A549 (cell line): Measurements from ENCODE around the gene TMEM272. TPM values are rescaled to one million over a fixed set of nuclear protein-coding genes. Genes with fewer than 3 reads are reported as not detected.

Experiments
- ATAC-seq, 2 experiments: fragments of 200-7000 bp in 1 of 2; fragments of >200 bp in 1 of 2; cut with Nextera tagmentation in 1 of 2; cut with Tn5 transposase in 1 of 2; 3 replicates each; pipeline versions ENCODE4 v1.8.0 to v1.9.1; 2018 to 2020; ENCODE audit warnings: mild to moderate bottlenecking in 1 of 2, moderate library complexity in 1 of 2
- CTCF ChIA-PET: fragments of 300-600 bp; sonication (Branson Sonifier 250); formaldehyde crosslinking; extraction: SDS; loops from one replicate; lab custom pipeline; 2021; ENCODE audit warnings: antibody characterized with exemption, inconsistent platforms; lab: Yijun Ruan, JAX
- POLR2A ChIA-PET: fragments of 350-600 bp; formaldehyde crosslinking; extraction: SDS; loops from one replicate; lab custom pipeline; 2021; ENCODE audit warnings: antibody characterized with exemption, inconsistent platforms; lab: Yijun Ruan, JAX
- DNase-seq, 2 experiments: peaks; one replicate each; pipeline versions ENCODE4 v3.0.0 to v3.0.0-alpha.2; 2011 to 2016; ENCODE audit warnings: low read depth in 1 of 2, low spot score in 1 of 2
- FAIRE-seq: peaks from 2 replicates; lab custom pipeline; 2011; peaks lifted over from hg19 to GRCh38; lab: Jason Lieb, UNC
- H3K27ac ChIP-seq, 2 experiments: fragments of >200 bp; sonication (Bioruptor Twin); formaldehyde crosslinking; 3 replicates each; pipeline ENCODE4 v1.5.1; 2016 to 2017
- H3K4me1 ChIP-seq: fragments of >200 bp; sonication (Bioruptor Twin); formaldehyde crosslinking; 3 replicates; pipeline ENCODE4 v1.6.1; 2016
- H3K4me2 ChIP-seq: fragments of >200 bp; sonication (Bioruptor Twin); formaldehyde crosslinking; 3 replicates; pipeline ENCODE4 v1.6.1; 2016
- H3K4me3 ChIP-seq: fragments of >200 bp; sonication (Bioruptor Twin); formaldehyde crosslinking; 3 replicates; pipeline ENCODE4 v1.5.1; 2016
- H3K9me3 ChIP-seq: fragments of >200 bp; sonication (Bioruptor Twin); formaldehyde crosslinking; 3 replicates; pipeline ENCODE4 v1.6.1; 2016
- BCL3 ChIP-seq: fragments of >200 bp; sonication (Bioruptor Twin); formaldehyde crosslinking; IDR thresholded peaks from 3 replicates; pipeline ENCODE4 v1.6.1; 2016
- CEBPB ChIP-seq, 2 experiments: fragments of >200 bp in 1 of 2; sonication (Bioruptor Twin) in 1 of 2; formaldehyde crosslinking in 1 of 2; IDR thresholded peaks; 2 replicates each; pipeline ENCODE4 v1.6.1; 2012 to 2016
- CTCF ChIP-seq: fragments of >200 bp; sonication (Bioruptor Twin); formaldehyde crosslinking; IDR thresholded peaks from 3 replicates; pipeline ENCODE4 v1.5.1; 2016
- GATA3 ChIP-seq: IDR thresholded peaks from 2 replicates; pipeline ENCODE4 v1.6.1; 2012; ENCODE audit warnings: borderline replicate concordance
- HOXA7 ChIP-seq: fragments of 250-450 bp; sonication (Bioruptor Pico); IDR thresholded peaks from 2 replicates; pipeline ENCODE4 v1.5.0; 2020; ENCODE audit warnings: mild to moderate bottlenecking, moderate library complexity
- JUN ChIP-seq, 2 experiments: fragments of >200 bp; sonication (Bioruptor Twin); formaldehyde crosslinking; IDR thresholded peaks; 2 replicates in 1 of 2; 3 replicates in 1 of 2; pipeline ENCODE4 v1.6.1; 2016 to 2017
- MAX ChIP-seq: IDR thresholded peaks from 2 replicates; pipeline ENCODE4 v1.6.1; 2012
- PHF8 ChIP-seq: fragments of 200-600 bp; sonication (generic); IDR thresholded peaks from 2 replicates; pipeline ENCODE4 v1.6.1; 2016; ENCODE audit warnings: low read depth, mild to moderate bottlenecking, antibody characterized with exemption, moderate library complexity, borderline replicate concordance
- POLR2A ChIP-seq: IDR thresholded peaks from 2 replicates; pipeline ENCODE4 v1.6.1; 2012; ENCODE audit warnings: mild to moderate bottlenecking, low read length
- RFX5 ChIP-seq: fragments of 450-650 bp; IDR thresholded peaks from 2 replicates; pipeline ENCODE4 v1.7.1; 2014; ENCODE audit warnings: antibody characterized with exemption, mild to moderate bottlenecking, moderate library complexity
- SREBF2 ChIP-seq: fragments of 450-650 bp; IDR thresholded peaks from 2 replicates; pipeline ENCODE4 v1.6.1; 2014; ENCODE audit warnings: mild to moderate bottlenecking, moderate library complexity
- TP53 ChIP-seq: fragments of 250-450 bp; sonication (Bioruptor Pico); IDR thresholded peaks from 2 replicates; pipeline ENCODE4 v1.5.0; 2021; ENCODE audit warnings: mild to moderate bottlenecking, moderate library complexity
- ZNF302 ChIP-seq: fragments of 250-450 bp; sonication (Bioruptor Pico); IDR thresholded peaks from 2 replicates; pipeline ENCODE4 v1.9.0; 2021; ENCODE audit warnings: inconsistent platforms, mild to moderate bottlenecking, moderate library complexity
- WGBS: methylation state at CpG from one replicate; pipeline ENCODE4 v1.1.6; 2017; ENCODE audit errors: missing lambda C conversion rate; 5-methylcytosine and 5-hydroxymethylcytosine counted together
- polyA plus RNA-seq, 4 experiments: library from polyadenylated mRNA; depleted of rRNA in 3 of 4; stranded (reverse); fragments of >200 nt; fragmentation: RNase III in 1 of 4; extraction: RNeasy Plus Mini Kit Qiagen cat#74134 plus additional on column Dnase treatment in 1 of 4; gene quantifications; 2 replicates in 3 of 4; 3 replicates in 1 of 4; pipeline ENCODE4 v1.2.3, GENCODE V29; 2011 to 2017
- TF ChIP-seq, protein P1 (sequence below): IDR thresholded peaks from 2 replicates; pipeline ENCODE4 v1.6.1; 2012; ENCODE audit warnings: low read depth, borderline replicate concordance
- TF ChIP-seq, protein P2 (sequence below): fragments of 250-450 bp; sonication (Bioruptor Pico); IDR thresholded peaks from 2 replicates; pipeline ENCODE4 v1.5.0; 2021; ENCODE audit warnings: mild to moderate bottlenecking, moderate library complexity, borderline replicate concordance
- TF ChIP-seq, protein P3 (sequence below): fragments of 250-450 bp; sonication (Bioruptor Pico); IDR thresholded peaks from 2 replicates; pipeline ENCODE4 v1.5.0; 2020; ENCODE audit warnings: low read depth, mild to moderate bottlenecking, moderate library complexity

The TMEM272 gene
- polyA plus RNA-seq, 2 of the 4 experiments (the other 2 are of a cell fraction): not detected

DNA sequence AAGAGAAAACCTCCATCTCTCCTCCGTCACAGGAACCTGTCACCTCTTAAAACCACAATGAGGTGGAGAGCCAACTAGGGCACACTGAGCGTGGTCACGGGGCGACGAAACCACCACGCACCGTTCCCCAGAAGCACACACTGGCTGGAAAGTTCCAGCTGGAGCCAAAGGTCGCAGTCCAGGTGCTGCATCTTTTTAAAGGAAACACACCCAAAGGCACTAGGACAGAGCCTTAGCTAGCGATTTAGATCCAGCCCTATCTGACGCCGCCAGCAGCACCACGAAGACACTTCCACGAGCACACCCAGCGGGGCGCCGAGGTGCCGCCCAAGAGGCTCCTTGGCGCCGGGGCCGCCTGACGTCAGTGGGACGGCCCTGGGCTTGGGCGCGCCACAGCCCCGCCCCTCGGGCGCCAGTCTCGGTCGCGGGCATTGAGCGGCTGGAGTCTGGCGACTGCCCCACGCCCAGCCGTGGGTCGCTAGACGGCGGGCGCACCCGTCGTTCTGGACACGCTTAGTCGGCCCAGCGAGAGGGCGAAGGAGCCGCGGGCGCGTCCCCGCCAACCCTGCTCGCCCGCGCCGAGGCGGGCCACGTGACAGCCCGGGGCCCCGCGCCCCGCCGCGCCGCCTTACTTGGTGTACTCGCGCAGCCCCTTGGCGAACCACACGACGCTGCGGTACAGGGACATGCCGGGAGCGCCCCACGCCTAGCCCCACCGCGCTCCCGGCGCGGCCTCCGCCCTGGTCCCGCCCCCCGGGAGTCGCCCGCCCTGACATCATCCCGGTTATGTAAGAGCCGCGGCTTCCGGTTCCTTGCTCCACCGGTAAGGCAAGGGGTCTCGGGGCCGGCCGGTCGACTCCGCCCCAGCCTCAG is 41.3 kb downstream of the TMEM272 start, which contains the start of gene DHRS12:
Gene DHRS12 (minus strand): TSS at position 742 of the 873 bp plus-strand sequence. CDS start 4,504 bp downstream, outside the sequence.
- no peak for TF ChIP-seq CTCF
- TF ChIP-seq JUN (IDR thresholded peaks at IDR 0.05): peak in 1 of 2 experiments; percentile 75; a peak in 2 of 5 replicates
- TF ChIP-seq MAX: peak; percentile 83
- no peak for TF ChIP-seq RFX5
- peak; percentile 60 for TF ChIP-seq POLR2A
- peak; percentile 63; the same call in 1 of the 2 replicates for TF ChIP-seq PHF8
- TF ChIP-seq CEBPB (IDR thresholded peaks at IDR 0.05): peak; percentile 34 to 68; a peak in 2 of 4 replicates
- TF ChIP-seq TP53 (CRISPR knock-in tag): peak; percentile 33; the same call in 1 of the 2 replicates
- TF ChIP-seq ZNF302: no peak
- 0 out of 2 replicates have a peak, but pooled peaks have one; percentile 4 for TF ChIP-seq GATA3
- TF ChIP-seq BCL3: peak; percentile 65; the same call in 1 of the 3 replicates
- TF ChIP-seq, protein P1, sequence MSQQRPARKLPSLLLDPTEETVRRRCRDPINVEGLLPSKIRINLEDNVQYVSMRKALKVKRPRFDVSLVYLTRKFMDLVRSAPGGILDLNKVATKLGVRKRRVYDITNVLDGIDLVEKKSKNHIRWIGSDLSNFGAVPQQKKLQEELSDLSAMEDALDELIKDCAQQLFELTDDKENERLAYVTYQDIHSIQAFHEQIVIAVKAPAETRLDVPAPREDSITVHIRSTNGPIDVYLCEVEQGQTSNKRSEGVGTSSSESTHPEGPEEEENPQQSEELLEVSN: peak; percentile 93
- TF ChIP-seq HOXA7 (CRISPR knock-in tag): no peak
- TF ChIP-seq, protein P2, sequence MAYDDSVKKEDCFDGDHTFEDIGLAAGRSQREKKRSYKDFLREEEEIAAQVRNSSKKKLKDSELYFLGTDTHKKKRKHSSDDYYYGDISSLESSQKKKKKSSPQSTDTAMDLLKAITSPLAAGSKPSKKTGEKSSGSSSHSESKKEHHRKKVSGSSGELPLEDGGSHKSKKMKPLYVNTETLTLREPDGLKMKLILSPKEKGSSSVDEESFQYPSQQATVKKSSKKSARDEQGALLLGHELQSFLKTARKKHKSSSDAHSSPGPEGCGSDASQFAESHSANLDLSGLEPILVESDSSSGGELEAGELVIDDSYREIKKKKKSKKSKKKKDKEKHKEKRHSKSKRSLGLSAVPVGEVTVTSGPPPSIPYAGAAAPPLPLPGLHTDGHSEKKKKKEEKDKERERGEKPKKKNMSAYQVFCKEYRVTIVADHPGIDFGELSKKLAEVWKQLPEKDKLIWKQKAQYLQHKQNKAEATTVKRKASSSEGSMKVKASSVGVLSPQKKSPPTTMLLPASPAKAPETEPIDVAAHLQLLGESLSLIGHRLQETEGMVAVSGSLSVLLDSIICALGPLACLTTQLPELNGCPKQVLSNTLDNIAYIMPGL (CRISPR knock-in tag): no peak
- TF ChIP-seq, protein P3, sequence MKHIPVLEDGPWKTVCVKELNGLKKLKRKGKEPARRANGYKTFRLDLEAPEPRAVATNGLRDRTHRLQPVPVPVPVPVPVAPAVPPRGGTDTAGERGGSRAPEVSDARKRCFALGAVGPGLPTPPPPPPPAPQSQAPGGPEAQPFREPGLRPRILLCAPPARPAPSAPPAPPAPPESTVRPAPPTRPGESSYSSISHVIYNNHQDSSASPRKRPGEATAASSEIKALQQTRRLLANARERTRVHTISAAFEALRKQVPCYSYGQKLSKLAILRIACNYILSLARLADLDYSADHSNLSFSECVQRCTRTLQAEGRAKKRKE (CRISPR knock-in tag): peak; percentile 14; the same call in 1 of the 2 replicates
- no peak for TF ChIP-seq SREBF2
- no peaks in the 10 kb centered on the region for H3K9me3 ChIP-seq
- peak within 1 kb of the TSS; percentile 99 to 100 for H3K27ac ChIP-seq
- WGBS: 12% methylated on average over 8 of the region's 91 CpGs
- no peak for FAIRE-seq
- peak within 1 kb of the TSS; percentile 91 for H3K4me3 ChIP-seq
- ChIA-PET POLR2A (no interaction called here), CTCF (interaction anchor here (0.7 kb wide), 1 partner anchor 11 kb away, joined by 3 read pairs; no protein-coding TSS in a partner anchor)
- peak; percentile 87 to 90 for ATAC-seq
- peak; percentile 77 to 82 for DNase-seq
- H3K4me1 ChIP-seq: peaks cover 25% of the 10 kb centered on the region
- H3K4me2 ChIP-seq: peak within 1 kb of the TSS; percentile 83
